ENCODE results near the gene SETBP1. TPM values are rescaled to one million over a fixed set of nuclear protein-coding genes. Genes with fewer than 3 reads are reported as not detected.

The SETBP1 gene
- total and polyA plus RNA-seq, 2 of the 4 experiments (the other 2 are of a cell fraction), result 0.19 to 0.36 TPM

DNA sequence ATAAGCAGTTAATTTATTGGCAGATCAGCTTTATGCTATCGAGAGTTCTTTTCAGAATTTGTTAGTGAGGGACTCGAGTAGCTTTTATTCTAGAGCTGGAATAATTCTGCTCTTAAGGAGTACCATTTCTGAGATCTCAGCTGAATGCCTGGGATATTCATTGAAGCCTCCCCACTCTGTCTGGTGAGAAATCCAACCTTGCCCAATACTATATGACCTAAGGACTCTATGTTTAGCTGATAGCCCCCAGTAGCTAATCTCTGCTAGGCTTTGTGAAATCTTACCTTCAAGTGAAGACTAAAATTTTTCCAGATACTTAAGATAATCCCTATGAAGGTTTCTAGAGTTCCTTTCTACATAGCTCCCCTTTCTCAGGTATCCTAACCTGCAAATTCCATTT is 261.4 kb downstream of the SETBP1 start:
- WGBS, 2 experiments (ENCODE audit: extremely low coverage in 2 of 2, insufficient read length in 1 of 2), result 80% methylated on average over 1 of the region's 2 CpGs; no CpG with 5 or more reads in 1 of the 2 experiments
- no peak overlapping the region for H3K4ac ChIP-seq (ENCODE audit: low read depth, low read length)
- peaks cover 2% of the 10 kb centered on the region; the same call in 1 of the 2 replicates for H3K4me1 ChIP-seq (ENCODE audit: control insufficient read depth, insufficient read depth, low read length)
- H3K9me3 ChIP-seq (ENCODE audit: control insufficient read depth, insufficient read depth, low read length), result no peaks in the 10 kb centered on the region
- in situ Hi-C loops (cut with MboI; ENCODE audit: low sequenced_read_pairs), result no loop called here
- no peak overlapping the region for H3K4me2 ChIP-seq (ENCODE audit: low read depth, low read length)
- no peak overlapping the region for H3K4me3 ChIP-seq (ENCODE audit: insufficient read depth, low read depth, low read length)
- H2AK5ac ChIP-seq (ENCODE audit: low read depth, low read length), result no peak overlapping the region
- TF ChIP-seq, protein P1, sequence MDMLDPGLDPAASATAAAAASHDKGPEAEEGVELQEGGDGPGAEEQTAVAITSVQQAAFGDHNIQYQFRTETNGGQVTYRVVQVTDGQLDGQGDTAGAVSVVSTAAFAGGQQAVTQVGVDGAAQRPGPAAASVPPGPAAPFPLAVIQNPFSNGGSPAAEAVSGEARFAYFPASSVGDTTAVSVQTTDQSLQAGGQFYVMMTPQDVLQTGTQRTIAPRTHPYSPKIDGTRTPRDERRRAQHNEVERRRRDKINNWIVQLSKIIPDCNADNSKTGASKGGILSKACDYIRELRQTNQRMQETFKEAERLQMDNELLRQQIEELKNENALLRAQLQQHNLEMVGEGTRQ (IDR thresholded peaks at IDR 0.05; ENCODE audit: low read depth, low read length), result no peak
- TF ChIP-seq MXI1 (IDR thresholded peaks at IDR 0.05; ENCODE audit: borderline replicate concordance, low read depth, low read length), result no peak
- no peak for TF ChIP-seq MAZ (IDR thresholded peaks at IDR 0.05; ENCODE audit: borderline replicate concordance, low read depth, low read length)
- no peak for TF ChIP-seq ELK1 (IDR thresholded peaks at IDR 0.05; ENCODE audit: borderline replicate concordance, low read depth, low read length)
- no peak for TF ChIP-seq FOS (IDR thresholded peaks at IDR 0.05; ENCODE audit: low read depth, low read length)
- TF ChIP-seq CHD1 (IDR thresholded peaks at IDR 0.05; ENCODE audit: low read depth, low read length), result no peak
- no peak for TF ChIP-seq BHLHE40 (IDR thresholded peaks at IDR 0.05; ENCODE audit: low read depth, low read length)
- no peak for TF ChIP-seq RCOR1 (IDR thresholded peaks at IDR 0.05; ENCODE audit: insufficient replicate concordance, low read length)
- TF ChIP-seq CEBPB (IDR thresholded peaks at IDR 0.05; ENCODE audit: low read depth, low read length), result no peak
- TF ChIP-seq MAFK (IDR thresholded peaks at IDR 0.05; ENCODE audit: low read depth, low read length), result no peak
- no peak for TF ChIP-seq POLR2A (IDR thresholded peaks at IDR 0.05; ENCODE audit: low read depth, low read length)
- no peak for TF ChIP-seq CTCF (conservative IDR thresholded peaks at IDR 0.05; ENCODE audit: low read depth, low read length)
- no peak for TF ChIP-seq SMC3 (IDR thresholded peaks at IDR 0.05; ENCODE audit: low read depth, low read length)
- TF ChIP-seq RAD21 (IDR thresholded peaks at IDR 0.05; ENCODE audit: low read length), result no peak
- no peak for TF ChIP-seq RFX5 (IDR thresholded peaks at IDR 0.05; ENCODE audit: low read depth, low read length)
- TF ChIP-seq NFE2L2 (IDR thresholded peaks at IDR 0.05; ENCODE audit: low read depth, low read length), result no peak
- no peak overlapping the region for H3K9ac ChIP-seq (ENCODE audit: low read depth, low read length)
- H2BK5ac ChIP-seq (ENCODE audit: low read depth, low read length, poor library complexity, severe bottlenecking), result no peak overlapping the region
- H3K23ac ChIP-seq (ENCODE audit: low read depth, low read length), result no peak overlapping the region
- H3K9me1 ChIP-seq (ENCODE audit: insufficient read depth, low read length), result no peaks in the 10 kb centered on the region
- no peak overlapping the region for H2AFZ ChIP-seq (replicated peaks; ENCODE audit: low read length, poor library complexity)
- intact Hi-C loops (cut with micrococcal nuclease), result no loop called here
- no peak overlapping the region for H2BK15ac ChIP-seq (ENCODE audit: low read depth, low read length)
- H3K56ac ChIP-seq (ENCODE audit: extremely low read depth, insufficient read depth, low read length), result no peak overlapping the region
- H3K27me3 ChIP-seq (ENCODE audit: control insufficient read depth, insufficient read depth, low read length), result peaks cover 3% of the 10 kb centered on the region; the same call in 1 of the 2 replicates
- ATAC-seq (ENCODE audit: low read depth), result no peak
- no peak overlapping the region for H2AK9ac ChIP-seq (replicated peaks; ENCODE audit: low read depth, low read length, poor library complexity)
- no peaks in the 10 kb centered on the region for H3K36me3 ChIP-seq (ENCODE audit: control insufficient read depth, insufficient read depth, low read length)
- H2BK120ac ChIP-seq (ENCODE audit: low read depth, low read length), result no peak overlapping the region
- no peak overlapping the region for H4K5ac ChIP-seq (ENCODE audit: low read depth, low read length)
- no peak for DNase-seq
- ChIA-PET CTCF (no interaction called here), POLR2A (ENCODE audit: unreplicated experiment) (no interaction called here)
- H3K79me1 ChIP-seq (ENCODE audit: low read depth in 1 of 2, low read length in 2 of 2), result no peaks in the 10 kb centered on the region
- no peaks in the 10 kb centered on the region for H4K20me1 ChIP-seq (ENCODE audit: insufficient read depth, low read length)
- no peak overlapping the region for H3K18ac ChIP-seq (ENCODE audit: low read depth, low read length)
- no peak overlapping the region for H4K8ac ChIP-seq (ENCODE audit: low read depth in 2 of 2, low read length in 2 of 2)
- dilution Hi-C loops (cut with HindIII; ENCODE audit: low sequenced_read_pairs, unreplicated experiment), result no loop called here
- H4K91ac ChIP-seq (ENCODE audit: insufficient read depth, low read depth, low read length), result no peak overlapping the region
- H3K27ac ChIP-seq (ENCODE audit: insufficient read depth, low read length), result no peak overlapping the region
- H3K14ac ChIP-seq (replicated peaks; ENCODE audit: low read depth, low read length), result no peak overlapping the region
- BruUV-seq (replicated peaks), result no TSS peak
- no peak overlapping the region for H2BK20ac ChIP-seq (ENCODE audit: low read depth, low read length)

All from IMR-90 (cell line).